ENCODE results near the gene FRMPD2.

DNA sequence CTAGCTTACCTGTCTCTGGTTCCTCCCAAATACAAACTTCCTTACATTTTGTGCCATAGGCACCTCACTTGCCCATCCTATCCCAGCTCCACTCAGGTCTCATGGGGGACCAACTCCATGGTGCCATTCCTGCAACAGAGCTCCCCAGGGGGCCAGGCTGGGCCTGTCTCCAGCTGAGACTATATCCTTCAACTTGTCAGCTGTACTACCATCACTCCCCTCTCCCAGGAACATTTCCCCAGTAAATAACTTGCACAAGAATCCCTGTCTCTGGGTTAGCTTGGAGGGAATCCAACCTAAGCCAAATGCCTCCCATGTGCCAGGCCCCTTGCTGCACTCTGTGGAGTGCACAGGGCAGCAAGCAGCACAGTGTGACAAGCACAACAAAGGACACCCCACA, 33.2 kb downstream of the FRMPD2 start:
- TF ChIP-seq, protein P1, sequence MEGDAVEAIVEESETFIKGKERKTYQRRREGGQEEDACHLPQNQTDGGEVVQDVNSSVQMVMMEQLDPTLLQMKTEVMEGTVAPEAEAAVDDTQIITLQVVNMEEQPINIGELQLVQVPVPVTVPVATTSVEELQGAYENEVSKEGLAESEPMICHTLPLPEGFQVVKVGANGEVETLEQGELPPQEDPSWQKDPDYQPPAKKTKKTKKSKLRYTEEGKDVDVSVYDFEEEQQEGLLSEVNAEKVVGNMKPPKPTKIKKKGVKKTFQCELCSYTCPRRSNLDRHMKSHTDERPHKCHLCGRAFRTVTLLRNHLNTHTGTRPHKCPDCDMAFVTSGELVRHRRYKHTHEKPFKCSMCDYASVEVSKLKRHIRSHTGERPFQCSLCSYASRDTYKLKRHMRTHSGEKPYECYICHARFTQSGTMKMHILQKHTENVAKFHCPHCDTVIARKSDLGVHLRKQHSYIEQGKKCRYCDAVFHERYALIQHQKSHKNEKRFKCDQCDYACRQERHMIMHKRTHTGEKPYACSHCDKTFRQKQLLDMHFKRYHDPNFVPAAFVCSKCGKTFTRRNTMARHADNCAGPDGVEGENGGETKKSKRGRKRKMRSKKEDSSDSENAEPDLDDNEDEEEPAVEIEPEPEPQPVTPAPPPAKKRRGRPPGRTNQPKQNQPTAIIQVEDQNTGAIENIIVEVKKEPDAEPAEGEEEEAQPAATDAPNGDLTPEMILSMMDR (IDR thresholded peaks at IDR 0.05; ENCODE audit: extremely low read depth in 1 of 2, insufficient read depth in 1 of 2, low read depth in 1 of 2, low read length in 2 of 2): no peak
- TF ChIP-seq POLR2A (IDR thresholded peaks at IDR 0.05; ENCODE audit: low read depth, low read length): no peak

Data from endothelial cell of umbilical vein (primary cell).